HG02840 (cell line): ENCODE measurements around the gene AHNAK2.
"Not testable (repeated sequence)": the region's sequence is repeated elsewhere in the genome, so short reads cannot be mapped to it uniquely, and the experiment has no call there.

Experiments
- ATAC-seq: cut with Tn5 transposase; IDR thresholded peaks from one replicate; pipeline ENCODE4 v1.9.1; 2021; ENCODE audit warnings: mild to moderate bottlenecking, moderate library complexity, moderate number of reproducible peaks; ENCODE audit not compliant: unreplicated experiment, low FRiP score

The AHNAK2 gene

DNA sequence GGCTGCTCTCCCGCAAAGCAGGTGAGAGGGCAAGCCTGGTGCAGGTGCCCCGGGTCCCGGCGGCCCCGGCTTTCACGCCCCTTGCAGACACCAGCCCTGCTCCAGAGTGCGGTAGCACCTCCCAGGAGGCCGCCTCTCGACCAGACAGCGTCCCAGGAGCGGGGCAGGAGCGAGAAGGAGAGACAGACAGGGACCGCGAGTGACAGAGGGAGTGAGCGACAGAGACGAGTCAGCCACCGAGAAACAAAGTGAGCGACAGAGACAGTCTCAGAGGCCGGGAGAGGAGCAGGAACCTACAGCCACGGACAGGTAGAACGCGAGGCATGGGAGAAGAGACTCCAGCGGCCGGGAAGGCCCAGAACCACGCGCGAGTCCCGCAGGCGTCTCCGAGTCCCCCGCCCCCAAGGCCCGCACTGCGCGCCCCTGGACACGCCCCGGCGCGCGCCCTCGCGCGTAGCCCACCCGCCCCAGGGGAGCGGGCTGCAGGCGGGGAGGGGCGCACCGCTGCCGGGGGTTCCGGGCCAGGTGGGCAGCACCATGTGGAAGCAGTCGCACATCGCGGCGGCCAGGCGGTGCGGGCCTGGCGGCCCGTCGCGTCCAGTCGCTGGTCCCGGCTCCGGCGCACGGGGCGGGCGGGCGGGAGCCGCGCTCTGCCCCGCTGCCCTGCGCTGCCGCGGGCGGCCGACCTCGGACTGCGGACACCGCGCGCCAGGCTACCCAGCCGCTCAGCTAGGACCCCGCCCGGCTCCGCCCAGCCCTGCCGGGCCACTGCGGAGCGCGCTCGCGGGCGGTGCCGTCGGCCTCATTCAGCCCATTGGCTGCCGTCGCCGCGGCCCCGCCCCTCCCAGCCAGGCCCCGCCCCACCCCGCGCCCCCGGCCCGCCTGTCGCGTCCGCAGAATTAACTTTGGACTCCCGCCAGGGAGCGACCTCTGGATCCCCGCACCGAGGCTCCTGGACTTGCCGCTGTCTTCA lies at the start of gene AHNAK2:
AHNAK2 (minus strand) TSS at position 694 of the 973 bp plus-strand sequence; CDS start at position 557, 137 bp downstream.
- no peak for ATAC-seq

GRCh38 chr14:105027718-105028117 lies 49.5 kb upstream of the AHNAK2 start:
- not testable (repeated sequence) for ATAC-seq

- no peak for ATAC-seq
Measured at GRCh38 chr14:105026802-105027563, 48.8 kb upstream of the AHNAK2 start.

DNA sequence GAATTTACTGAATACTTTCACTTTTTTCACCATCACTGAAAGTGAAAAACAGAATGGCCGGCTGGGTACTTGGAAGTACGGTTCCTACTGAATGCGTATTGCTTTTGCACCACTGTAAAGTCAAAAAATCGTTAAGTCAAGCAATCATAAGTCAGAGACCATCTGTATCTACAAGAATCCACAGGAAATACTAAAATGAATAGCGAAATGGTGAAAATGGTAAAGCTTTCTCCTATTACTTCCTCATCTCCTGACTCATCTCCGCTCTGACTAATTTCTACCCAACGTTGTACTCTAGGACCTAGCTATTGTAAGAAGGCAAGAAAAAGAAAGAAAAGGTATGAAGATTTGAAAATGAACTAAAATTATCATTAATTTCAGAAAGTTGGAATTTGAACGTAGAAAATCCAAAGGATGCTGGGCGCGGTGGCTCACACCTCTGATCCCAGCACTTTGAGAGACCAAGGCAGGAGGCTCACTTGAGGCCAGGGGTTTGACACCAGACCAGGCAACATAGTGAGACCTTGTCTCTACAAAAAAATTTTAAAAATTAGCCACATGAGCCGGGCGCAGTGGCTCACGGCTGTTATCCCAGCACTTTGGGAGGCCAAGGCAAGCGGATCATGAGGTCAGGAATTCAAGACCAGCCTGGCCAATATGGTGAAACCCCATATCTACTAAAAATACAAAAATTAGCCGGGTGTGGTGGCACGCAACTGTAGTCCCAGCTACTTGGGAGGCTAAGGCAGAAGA lies 48.0 kb upstream of the AHNAK2 start:
- no peak for ATAC-seq

- ATAC-seq = no peak
Measured at GRCh38 chr14:105025429-105025828, 47.3 kb upstream of the AHNAK2 start.

DNA sequence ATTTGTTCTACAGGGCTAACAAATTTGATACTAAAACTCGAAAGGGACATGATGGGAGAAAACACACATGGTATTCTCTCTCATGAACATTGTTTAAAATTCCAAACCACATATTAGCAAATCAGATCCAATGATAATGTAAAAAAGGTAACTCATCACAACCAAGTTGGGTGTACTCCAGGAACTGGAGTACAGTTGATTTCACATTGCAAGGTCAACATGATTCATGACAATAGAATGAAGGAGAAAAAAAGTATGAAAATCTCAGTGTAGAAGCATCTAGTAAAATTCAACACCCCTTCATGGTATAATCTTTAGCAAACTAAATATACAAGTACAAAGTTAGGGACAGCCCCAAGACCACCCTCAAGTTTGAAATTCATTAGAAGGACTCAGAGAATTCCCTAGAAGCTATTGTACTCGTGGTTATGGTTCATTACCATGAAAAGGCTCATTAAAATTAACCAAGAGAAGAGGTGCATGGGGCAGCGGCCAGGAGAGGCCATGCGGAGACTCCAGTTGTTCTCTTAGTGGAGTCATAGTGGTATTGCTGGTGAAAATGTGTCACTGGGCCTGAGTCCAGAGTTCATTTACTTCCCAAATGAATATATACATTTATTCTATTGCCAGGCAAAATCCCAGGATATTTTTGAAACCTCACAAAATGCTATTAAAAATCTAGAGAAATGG lies 45.8 kb upstream of the AHNAK2 start:
- no peak for ATAC-seq

DNA sequence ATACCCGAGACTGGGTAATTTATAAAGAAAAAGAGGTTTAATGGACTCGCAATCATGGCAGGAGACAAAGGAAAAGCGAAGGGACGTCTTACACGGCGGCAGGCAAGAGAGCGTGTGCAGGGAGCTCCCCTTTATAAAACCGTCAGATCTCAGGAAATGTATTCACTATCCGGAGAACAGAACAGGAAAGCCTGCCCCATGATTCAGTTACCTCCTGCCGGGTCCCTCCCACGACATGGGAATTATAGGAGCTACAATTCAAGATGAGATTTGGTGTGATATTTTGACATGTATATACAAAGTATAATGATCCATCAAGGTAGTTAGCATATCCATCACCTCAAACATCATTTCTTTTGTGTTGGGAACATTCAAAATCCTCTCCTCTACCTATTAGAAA lies 45.0 kb upstream of the AHNAK2 start:
- no peak for ATAC-seq

GRCh38 chr14:105022276-105022670 lies 44.1 kb upstream of the AHNAK2 start:
- ATAC-seq = no peak

DNA sequence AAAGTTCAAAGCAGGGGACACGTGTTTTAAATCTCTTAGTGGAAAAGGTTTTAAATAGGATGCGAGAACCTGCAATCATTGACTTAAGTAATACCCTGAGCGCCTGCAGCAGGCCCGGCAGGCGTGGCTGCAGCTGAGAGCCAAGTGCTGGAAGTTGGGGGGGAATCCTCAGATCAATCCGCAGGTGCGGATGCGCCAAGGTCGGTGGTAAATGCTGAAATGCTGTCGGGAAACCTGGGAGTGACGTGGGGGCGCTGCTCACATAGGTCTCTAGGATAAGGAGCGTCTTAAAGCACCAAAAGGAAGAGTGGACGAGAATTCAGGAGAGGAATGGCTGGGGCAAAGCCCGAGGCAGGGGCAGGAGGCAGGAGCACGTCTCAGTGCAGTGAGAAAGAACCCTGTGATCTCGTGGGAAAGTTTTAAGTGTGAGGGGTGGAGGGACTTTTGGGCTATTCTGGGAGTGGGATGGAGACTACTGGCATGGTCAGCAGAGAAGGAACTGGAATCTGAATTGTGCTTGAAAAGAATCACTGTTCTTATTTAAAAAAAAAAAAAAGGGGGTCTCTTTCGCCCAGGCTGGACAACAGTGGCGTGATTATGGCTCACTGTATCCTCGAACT lies 43.6 kb upstream of the AHNAK2 start:
- ATAC-seq = no peak

DNA sequence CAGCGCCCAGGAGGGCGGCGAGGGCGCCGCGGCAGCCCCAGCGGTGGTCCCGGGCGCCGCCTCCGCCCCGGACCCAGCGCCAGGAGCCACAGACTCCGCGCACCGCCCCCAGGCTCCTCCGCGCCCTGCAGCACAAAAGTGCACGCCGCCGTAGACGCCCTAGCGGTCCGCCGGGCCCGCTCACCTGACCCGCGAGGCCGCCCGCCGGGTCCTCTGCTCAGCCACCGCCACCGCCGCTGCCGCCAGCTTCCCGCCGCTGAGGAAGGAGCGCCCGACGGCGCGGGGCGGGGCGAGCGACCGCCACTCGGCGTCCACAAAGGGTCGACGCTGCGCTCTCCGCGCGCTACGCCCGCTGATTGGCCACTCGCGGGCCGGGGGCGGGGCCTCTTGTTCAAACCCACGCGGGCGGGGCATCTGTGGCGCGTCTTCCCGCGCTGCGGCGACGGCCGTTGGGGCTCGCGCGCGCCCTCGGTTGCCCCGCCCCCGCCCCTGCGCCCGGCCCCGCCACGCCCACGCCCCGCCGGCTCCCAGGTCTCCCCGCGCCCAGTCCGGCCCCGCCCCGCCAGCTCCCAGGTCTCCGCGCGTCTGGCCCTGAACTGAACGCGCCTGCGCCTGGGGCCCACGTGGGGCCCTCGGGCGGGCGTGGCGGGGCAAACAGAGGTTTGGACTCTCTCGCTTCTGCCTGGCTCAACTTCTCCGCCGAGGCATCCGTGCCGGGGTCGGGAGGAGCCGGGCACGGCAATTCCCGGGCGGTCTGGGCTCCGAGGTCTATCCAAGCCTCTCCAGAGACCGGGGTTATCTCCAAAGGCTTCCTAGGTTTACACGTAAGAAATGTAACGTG lies 42.9 kb upstream of the AHNAK2 start, which contains the start of gene CDCA4:
CDCA4 (minus strand) TSS at position 269 of the 841 bp plus-strand sequence. CDS start 9,154 bp downstream, outside the sequence.
- ATAC-seq = peak; percentile 78

DNA sequence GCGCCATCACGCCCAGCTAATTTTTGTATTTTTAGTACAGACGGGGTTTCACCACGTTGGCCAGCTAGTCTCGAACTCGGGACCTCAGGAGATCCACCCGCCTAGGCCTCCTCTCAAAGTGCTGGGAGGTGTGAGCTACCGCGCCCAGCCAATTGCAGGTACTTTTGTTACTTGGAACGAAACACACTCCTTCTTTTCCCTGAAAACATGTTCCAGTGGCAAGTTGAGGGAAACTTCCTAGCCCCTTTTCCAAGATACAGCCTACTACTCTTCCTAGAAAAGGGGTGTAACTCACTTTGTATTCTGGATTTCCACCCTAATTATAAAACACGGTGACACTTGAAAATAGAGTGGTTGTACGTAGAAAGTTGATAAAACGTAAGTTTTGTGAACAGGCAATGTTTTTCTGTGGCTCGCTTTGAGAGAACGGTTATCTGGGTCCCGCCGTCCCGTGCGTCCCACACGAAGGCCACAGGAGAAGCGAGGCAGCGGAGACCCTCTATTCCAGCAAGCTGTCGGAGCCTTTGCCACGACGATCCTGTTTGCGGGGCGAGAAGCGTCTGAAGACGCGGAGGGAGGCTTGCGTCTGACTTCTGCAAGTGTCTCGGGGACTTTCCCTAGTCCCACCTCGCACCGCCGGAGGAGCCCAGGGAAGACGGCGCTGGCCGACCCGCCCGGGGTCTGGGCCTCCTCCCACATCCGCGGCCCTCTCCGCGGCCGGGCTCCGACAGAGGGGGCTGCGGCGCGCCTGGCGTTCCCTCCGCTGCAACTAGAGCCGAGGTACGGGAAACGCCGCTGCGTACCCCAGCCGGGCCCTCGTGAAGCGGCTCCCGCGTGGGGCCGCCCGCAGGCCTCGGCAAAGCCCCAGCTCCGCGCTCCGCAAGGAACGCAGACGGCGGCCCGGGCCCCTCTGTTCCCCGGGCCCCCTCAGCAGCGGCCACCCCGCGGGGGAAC lies 42.0 kb upstream of the AHNAK2 start:
- ATAC-seq = peak; percentile 25

DNA sequence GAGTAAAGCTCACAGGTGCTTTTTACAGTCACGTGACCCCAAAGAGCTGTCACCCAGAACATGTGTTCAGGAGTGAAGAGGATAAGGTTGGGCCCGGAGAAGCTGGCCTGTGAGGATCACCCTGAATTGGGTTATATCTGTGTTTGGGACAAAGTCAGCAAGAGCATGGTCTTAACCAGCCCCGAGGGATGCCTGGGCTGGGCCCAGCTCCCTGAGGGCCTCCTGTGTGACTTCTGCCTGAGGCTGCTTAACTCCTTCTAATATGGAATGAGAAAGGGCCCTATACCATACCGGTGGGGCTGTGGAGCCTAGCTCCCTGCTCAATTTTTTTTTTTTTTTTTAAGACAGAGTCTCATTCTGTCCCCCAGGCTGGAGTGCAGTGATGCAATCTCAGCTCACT lies 40.2 kb upstream of the AHNAK2 start:
- no peak for ATAC-seq

DNA sequence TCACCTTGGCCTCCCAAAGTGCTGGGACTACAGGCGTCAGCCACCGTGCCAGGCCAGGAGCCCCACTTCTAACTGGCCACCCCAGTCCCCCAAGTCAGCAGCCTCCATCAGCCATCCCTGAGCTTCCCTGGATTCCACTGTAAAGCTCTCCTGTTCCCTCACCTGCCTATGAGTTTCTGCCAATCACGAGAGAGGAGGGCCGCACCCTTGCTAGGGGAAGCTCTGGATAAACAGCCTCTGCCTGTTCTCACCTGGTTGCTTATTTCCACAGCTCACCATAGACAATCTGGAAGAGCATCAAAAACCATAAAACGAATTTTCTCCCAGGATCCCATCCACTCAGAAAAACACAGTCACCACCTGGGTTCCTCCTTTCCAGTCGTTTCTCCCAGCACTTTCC lies 37.7 kb upstream of the AHNAK2 start:
- no peak for ATAC-seq

GRCh38 chr14:105015242-105015641 lies 37.1 kb upstream of the AHNAK2 start:
- no peak for ATAC-seq

DNA sequence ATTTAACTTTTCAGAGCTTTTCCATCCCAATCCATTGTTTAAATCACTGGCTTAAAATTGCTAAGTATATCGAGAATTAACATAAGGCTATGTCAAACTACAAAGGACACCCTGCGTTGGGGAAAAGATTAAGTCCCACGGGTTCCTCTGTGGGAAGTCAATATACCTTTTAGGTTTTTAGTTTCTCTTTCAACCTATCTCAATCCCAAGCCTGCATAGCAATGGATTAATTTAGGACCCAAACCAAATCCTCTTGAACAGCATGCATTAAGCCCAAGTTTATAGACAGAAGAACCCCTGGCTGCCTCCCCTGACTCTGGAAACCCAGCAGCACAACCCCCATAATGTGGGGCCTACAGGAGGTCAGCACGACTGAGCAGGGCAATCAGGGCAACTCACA lies 36.5 kb upstream of the AHNAK2 start:
- ATAC-seq = no peak

- no peak for ATAC-seq
Measured at GRCh38 chr14:105014032-105014431, 35.9 kb upstream of the AHNAK2 start.

- ATAC-seq = no peak
Measured at GRCh38 chr14:105013150-105013785, 35.1 kb upstream of the AHNAK2 start.
